GM18909 (cell line): ENCODE measurements around the gene MCF2L2.

Experiments
- ATAC-seq: cut with Tn5 transposase; IDR thresholded peaks from one replicate; pipeline ENCODE4 v1.9.1; 2021; ENCODE audit warnings: mild to moderate bottlenecking; ENCODE audit not compliant: unreplicated experiment, poor library complexity

Gene MCF2L2

GRCh38 chr3:183159333-183159732 lies 269.1 kb downstream of the MCF2L2 start:
- no peak for ATAC-seq

DNA sequence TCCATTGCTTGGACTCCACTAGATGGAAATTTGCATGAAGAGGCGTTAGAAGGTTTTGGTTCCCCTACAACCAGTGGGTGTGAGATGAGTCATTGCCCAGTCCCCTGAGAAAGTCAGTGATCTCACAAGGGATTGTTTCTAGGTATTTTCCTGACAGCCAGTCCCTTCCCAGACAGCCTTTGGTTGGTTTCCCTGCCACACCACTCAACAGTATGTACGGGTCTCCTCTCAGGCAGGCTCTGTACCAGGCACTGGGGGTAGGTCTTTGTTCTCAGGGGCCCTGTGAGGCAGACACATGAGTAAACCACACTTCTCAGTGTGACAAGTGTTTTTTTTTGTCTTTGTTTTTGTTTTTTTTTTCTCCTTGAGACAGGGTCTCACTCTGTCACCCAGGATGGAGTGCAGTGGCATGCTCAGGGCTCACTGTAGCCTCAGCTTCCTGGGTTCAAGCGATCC lies 269.8 kb downstream of the MCF2L2 start:
- ATAC-seq: peak; percentile 80

GRCh38 chr3:183158113-183158512 lies 270.3 kb downstream of the MCF2L2 start:
- peak; percentile 32 for ATAC-seq

- no peak for ATAC-seq
Measured at GRCh38 chr3:183156266-183156665, 272.2 kb downstream of the MCF2L2 start.

GRCh38 chr3:183155499-183155898 lies 272.9 kb downstream of the MCF2L2 start:
- ATAC-seq: no peak

GRCh38 chr3:183153210-183153950 lies 275.0 kb downstream of the MCF2L2 start:
- ATAC-seq: no peak

GRCh38 chr3:183151821-183152351 lies 276.5 kb downstream of the MCF2L2 start:
- ATAC-seq: no peak

- ATAC-seq: no peak
Measured at GRCh38 chr3:183151086-183151485, 277.3 kb downstream of the MCF2L2 start.

- ATAC-seq: no peak
Measured at GRCh38 chr3:183149915-183150750, 278.3 kb downstream of the MCF2L2 start.

GRCh38 chr3:183148056-183148455 lies 280.4 kb downstream of the MCF2L2 start:
- no peak for ATAC-seq

DNA sequence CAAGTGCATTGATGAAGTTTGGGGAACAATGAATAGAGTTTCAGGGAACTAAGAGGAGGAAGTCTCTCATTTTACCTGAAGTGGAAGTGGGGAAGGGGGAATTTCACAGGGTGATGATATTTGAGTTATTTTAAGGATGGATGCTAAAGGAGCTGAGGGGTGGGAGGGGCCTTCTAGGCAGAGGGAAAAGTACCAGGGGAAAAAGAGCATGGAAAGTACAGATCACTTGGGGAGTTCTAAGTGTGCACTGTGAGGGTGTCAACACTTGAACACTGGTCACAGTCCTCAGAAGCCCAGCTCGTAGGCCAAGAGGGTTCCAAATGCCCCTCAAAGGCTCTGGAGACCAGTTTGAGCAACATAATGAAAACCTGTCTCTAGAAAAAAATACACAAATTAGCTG lies 284.1 kb downstream of the MCF2L2 start:
- no peak for ATAC-seq

DNA sequence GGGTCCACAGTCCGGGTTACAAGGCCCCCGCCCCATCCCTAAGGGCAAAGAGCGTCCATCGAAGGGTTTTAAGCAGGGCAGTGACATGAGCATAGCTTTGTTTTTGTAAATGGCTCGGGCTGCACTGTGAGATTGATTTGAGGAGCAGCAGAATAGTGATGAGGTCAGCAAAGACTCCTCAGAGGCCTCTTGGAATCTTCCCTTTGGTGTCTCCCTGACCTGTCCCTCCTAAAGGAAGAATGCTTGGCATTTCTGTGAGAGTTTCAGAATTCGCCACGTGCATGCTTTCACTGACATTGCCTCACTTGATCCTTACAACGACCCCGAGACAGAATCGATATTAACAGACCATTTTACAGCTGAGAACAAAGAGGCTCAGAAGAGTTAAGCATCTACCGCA lies 286.2 kb downstream of the MCF2L2 start:
- ATAC-seq: no peak

DNA sequence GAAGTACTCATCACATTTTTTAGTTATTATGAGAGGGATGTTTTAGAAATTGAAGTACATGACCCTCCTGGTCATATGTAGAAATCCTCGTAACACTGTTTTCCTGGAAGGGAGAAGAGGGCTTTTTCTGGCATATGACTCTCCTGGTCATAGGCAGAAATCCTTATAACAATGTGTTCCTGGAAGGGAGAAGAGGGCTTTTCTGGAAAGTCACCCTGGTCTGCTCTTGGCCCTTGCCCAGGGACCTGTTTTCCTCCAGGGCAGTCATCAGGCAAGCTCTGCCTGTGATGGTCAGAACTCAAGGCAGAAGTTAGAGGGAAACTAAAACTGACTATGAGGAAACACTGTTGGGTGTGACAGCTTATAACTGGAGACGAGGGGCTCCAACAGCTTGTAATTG lies 293.6 kb downstream of the MCF2L2 start:
- no peak for ATAC-seq

- ATAC-seq: no peak
Measured at GRCh38 chr3:183132409-183132808, 296.0 kb downstream of the MCF2L2 start.

GRCh38 chr3:183131735-183132134 lies 296.7 kb downstream of the MCF2L2 start:
- ATAC-seq: no peak

DNA sequence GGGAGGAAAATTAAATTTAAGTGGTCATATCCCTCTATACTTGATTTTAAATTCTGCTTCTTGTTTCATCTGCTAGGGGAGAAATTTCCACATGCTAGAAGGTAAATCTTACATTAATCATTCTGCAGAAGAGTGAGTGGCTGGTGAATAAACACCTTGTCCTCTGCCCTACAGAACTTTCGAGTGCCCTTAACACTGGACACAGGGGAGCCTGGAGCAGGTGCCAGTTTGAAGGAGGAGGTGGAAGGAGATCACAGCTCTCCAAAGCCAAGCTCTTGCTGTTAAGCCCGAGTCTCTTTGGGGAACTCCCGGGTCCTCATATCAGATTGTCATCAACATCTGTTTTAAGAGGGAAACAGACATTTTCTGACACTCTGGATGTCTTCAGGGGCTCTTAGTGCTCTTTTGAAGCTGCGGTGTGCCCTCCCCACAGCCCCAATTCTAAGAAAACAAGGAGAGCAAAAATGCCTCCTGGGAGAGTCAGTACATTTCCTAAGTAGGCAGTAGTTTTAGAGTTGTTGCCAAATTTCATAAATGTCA lies 297.2 kb downstream of the MCF2L2 start:
- no peak for ATAC-seq

- no peak for ATAC-seq
Measured at GRCh38 chr3:183129243-183129642, 299.2 kb downstream of the MCF2L2 start.

GRCh38 chr3:183128709-183129108 lies 299.7 kb downstream of the MCF2L2 start:
- no peak for ATAC-seq
